ENCODE data around the gene ACTR1A.
"Not testable (repeated sequence)": the region's sequence is repeated elsewhere in the genome, so short reads cannot be mapped to it uniquely, and the experiment has no call there.

Gene ACTR1A

DNA sequence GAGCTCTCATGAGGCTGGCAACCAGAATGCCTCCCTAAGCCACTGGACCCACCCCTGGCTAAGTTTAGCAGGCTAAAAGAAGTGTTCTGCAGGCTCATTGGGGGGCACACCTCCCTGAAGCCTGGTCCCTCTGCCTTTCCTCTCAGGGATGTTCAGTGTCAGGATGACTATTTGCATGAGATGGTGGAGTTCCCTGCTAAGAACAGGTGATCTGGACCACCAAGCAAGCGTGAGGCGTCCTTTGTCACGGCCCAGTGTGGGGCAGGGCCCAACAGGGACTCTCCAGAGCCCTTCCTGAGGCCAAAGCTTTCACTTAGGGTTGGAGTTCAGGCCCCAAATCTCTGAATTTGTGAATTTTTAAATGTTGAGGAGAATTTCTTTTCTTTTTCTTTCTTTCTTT, 13.2 kb upstream of the ACTR1A start:
- no peak for DNase-seq (ENCODE audit: low read depth in 2 of 2)

DNA sequence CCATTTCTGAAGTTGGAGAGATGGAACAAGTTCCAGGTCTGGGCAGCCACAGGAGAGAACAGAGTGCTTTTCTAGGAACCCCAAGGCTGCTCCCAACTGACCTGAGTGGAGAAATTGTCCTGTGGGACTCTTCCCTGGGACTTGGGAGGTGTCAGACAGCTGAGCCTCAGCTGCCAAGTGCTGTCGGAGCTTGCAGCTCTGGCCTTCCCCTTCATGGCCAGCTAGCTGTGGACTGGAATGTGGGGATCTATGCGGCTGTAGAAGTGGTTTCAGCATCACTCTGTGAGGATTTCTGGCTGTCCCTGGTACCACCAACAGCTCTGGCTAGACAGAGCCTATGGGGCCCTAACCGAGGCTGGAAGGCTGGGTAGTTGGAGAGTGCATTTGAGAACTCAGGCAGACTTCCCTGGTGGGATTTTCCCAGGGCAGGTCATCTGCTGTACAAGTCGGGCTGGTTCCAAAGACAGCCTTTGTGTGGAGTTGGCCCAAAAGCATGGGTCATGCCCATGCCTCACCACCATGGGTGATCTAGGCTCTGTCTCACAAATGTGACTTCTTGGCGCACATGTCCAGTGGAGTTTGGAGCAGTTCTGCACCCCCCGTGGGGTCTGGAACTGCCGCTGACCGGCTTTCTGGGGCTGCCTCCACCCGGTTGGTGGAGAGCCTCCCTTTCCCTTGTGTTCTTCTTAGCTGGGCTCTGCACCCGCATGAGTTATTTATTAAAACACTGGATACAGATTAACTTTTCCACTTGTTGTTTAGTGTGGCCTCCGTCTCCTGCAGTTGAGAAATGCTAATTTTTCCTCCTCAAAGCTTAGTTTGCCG, 12.2 kb upstream of the ACTR1A start:
- DNase-seq (ENCODE audit: low read depth in 2 of 2) = no peak

DNA sequence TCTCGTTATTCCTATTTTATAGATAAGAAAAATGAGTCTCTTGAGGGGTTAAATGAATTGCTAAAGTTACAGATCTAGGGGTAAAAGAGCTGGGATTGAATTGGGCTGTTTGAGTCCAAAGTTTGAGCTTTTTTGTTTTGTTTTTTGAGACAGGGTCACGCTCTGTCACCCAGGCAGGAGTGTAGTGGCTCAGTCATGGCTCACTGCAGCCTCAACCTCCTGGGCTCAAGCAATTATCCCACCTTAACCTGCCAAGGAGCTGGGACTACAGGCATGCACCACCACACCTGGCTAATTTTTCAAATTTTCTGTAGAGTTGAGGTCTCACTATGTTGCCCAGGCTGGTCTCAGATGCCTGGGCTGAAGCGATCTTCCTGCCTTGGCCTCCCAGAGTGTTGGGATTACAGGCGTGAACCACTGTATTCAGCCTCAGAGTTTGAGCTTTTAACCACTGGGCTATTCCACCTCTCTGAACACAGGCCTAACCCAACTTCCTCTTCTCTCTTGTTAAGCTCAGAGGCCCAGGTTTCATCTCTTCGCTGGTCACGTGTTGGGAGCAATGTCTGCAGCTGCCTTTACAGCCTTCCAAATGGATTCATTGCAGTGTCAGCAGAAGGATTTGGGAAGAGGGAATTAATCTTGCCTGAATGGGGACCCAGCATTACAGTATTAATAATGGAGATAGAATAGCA, 9.2 kb upstream of the ACTR1A start:
- DNase-seq (ENCODE audit: low read depth in 2 of 2) = no peak

DNA sequence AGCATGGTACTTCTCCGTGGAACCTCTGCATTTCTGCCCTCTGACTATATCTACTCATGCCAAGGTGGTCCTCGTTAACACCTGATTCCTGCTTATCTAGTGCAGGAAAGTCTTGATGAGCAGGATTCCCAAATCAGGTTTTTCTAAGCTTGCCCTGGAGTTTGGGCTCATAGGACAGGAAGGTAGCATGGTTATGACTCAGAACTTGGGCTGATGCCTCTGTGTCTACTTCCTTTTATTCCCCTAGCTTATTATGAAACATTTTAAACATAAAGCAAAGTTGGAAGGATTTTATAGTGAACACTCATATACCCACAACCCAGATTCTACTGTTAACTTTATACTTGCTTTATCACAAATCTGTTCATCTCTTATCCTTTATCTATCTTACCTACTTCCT, 6.9 kb upstream of the ACTR1A start:
- DNase-seq (ENCODE audit: low read depth in 2 of 2) = no peak

DNA sequence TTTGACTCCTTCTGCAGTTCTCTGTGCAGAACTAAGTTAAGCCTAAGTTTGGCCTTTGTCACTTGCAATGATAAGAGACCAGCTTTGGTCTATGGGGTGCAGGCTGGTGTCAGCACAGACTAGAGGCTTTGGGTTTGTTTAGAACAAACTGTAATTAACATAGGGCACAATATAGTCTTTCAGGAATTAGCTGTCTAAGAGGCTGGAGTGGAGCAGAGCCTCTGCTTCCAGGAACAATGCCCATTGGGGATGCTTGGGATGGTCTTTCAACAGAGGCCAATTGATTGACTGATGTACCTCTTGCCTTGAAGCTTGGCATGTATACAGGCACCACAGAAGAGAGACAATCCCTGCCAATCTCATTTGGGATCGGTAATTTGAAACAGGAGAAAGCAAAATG, 6.0 kb upstream of the ACTR1A start:
- no peak for DNase-seq (ENCODE audit: low read depth in 2 of 2)

DNA sequence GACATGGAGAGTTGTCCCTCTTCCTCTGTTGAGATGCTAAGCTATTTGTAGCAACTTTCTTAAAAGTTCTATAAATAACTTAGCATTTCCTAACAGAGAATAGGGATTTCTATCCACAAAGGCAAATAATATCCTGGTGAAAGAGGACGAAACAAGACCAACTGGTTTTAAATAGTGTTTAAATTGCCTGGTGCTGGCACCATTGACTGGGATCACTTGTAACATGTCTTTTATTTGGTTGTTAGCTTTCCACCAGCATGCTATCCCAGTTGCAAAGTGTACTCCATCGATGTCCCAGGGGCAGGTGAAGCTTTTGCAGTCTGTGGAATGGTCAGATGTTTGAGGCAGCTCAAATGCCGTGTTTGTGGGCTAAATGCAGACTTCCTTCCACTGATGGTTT, 5.0 kb upstream of the ACTR1A start:
- no peak for DNase-seq (ENCODE audit: low read depth in 2 of 2)

DNA sequence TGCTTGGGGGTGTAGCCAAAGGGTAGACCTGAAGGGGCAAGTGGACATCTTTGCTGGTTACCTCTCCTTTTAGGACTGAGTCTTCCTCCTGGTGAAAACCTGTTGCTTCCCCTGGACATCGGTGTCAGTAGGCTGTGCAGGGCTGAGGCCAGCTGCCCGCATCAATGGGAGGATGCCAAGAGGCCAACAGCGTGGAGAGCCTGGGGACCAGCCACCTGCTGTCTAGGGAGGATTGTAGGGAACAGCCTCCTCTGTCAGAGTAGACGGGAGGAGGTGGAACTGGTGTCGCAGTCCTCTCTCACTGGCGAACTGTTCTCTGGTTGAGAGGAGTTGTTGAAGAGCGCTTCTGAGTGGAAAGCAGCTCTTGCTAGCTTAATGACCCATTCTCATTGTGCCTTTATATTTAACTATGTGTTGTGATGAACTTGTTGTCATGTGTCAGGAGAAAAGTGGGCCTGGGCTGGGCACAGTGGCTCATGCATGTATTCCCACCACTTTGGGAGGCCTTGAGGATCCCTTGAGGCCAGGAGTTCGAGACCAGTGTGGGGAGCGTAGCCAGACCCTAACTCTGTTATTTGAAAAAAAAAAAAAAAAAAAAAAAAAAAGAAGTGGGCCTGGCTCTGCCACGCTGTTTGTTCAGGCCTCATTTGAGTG, 3.1 kb upstream of the ACTR1A start:
- DNase-seq (ENCODE audit: low read depth in 2 of 2) = no peak

DNA sequence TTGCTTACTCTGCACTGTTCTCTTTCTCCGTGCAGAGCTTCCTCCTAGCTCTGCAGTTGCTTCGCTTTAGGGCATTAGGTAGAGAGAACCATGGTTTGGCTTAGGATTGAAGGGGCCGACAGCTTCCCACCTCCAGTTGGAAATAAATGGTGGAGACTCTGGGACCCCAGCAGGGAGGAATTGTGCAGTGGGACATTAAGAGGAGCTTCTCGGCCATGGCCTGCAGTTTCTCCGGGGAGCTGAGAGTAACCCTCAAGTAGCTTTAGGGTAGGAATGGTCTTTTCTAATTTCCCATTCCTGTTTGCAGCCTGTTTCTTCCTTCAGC, 2.4 kb upstream of the ACTR1A start:
- no peak for DNase-seq (ENCODE audit: low read depth in 2 of 2)

DNA sequence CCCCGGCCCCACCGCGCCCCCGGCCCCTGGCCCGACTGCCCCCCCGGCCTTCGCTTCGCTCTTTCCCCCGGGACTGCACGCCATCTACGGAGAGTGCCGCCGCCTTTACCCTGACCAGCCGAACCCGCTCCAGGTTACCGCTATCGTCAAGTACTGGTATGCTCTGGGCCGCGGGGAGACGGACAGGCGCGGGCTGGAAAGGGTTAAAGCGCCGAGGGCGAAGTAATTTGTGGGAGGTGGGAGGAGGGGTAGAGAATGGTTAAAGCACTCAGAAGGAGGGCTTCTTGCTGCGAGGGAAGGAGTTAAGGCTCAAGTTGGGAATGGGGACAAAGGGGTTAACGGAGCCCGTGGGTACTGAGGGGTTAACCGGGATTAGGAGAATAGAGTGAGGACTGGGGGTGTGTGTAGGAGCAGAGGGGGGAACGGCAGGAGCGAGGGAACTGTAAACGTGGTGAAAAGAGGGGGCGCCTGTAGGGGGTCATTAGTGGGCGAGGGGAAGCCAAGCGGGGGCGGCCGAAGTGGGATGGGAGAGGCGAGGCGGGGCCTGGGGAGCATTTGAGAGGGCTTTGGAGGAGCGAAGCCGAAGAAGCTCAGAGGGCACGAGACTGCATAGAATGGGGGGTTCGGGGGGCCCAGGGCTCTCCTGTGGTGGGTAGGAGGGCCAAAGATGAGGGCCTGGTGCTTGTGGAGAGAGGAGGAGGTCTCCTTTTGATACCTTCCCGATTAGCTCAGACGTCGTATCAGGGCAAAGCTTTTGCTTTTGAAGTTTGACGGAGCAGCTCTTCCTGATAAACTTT, 1.9 kb upstream of the ACTR1A start:
- DNase-seq (ENCODE audit: low read depth in 2 of 2) = peak in 1 of 2 donors; percentile 9

DNA sequence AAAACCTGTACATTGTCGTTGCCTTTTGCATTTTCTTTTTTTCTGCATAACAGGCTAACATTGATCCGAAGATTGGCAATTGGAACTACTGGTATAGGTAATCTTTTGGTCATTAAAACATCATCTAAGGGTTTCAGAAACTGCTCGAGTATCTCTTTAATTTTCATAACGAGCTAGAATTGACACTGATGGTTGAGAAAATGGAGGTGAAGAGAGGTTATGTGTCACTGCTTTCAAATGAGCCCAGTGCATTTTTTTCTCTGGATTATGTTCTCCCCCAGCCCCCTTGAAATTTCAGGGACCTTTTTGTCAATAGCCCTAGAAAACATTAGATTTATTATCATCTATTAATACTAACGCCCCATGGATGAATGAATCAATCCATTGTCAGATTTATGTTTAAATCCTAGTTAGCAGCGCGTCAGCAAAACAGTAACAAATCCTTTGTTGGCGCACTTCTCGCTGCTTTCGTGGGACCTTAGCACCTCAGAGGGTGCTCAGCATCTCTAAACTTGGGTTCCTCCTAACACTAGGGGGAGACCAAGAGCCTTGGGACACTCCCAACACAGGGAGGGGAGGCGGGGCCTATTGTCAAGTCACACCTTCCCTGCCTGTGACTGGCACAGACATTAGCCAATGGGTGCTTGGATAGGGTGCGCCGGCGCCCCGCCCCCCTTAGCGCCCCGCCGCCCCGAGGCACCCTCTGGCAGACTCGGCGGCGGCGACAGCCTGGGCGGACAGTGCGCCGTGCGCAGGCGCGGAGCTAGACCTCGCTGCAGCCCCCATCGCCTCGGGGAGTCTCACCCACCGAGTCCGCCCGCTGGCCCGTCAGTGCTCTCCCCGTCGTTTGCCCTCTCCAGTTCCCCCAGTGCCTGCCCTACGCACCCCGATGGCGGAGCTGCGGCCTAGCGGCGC, 1.0 kb upstream of the ACTR1A start, which contains the start of gene SUFU:
Gene SUFU (plus strand): TSS at position 709 of the 915 bp plus-strand sequence. CDS start 181 bp downstream, at position 890.
- peak; percentile 98 to 99 for DNase-seq (ENCODE audit: low read depth in 2 of 2)

DNA sequence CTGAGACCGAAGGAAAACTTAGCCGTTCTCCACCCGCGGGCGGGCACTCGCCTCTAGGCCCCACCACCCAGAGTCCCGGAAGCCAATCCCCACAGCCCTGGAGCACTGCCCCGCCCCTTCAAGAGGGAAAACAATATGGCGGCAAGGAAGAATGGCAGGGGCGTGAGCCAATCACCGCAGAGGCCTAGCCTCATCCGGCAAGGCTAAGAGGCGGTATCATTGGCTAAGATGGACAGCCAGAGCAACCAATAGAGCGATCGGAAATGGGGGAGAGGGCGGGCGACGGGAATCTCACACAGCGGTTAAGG, 529 bp downstream of the ACTR1A start:
- DNase-seq (ENCODE audit: low read depth in 2 of 2) = peak; percentile 98 to 99

DNA sequence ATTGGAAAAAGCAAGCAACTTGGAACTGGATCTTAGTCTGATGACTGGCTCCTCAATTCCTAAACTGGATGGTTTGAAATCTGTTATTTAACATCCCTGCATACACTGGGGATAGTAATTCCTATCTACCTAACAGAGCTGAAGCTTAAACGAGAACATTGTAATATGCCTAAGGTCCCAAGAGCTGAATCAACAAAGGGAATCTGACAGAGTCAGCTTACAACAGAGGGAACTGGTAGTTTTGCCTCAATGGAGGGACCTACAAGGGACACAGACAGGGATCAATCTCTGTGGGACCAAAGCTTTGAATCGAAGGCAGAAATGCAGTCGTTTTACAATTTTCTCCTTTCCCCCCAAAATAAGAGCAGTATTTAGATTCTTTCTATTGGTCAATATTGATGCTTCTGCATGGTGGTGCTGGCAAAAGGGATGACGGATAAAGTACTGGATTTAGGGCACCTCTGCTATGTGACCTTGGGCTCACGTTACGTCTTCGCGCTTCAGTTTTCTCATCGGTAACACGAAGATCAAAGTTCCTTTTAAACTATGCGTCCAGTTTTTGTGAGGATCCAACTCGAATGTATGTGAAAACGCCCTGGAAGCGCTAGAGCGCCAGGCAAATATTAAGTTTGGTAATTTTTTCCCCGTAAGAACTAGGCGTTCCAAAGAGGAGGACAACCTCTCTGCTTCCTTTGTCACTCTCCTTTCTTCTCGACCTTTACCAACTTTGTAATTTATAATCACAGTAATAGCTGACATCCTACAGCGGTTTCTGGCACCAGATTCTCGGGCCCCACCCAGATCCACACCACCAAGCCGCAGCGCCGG, 1.1 kb downstream of the ACTR1A start:
- no peak for DNase-seq (ENCODE audit: low read depth in 2 of 2)

DNA sequence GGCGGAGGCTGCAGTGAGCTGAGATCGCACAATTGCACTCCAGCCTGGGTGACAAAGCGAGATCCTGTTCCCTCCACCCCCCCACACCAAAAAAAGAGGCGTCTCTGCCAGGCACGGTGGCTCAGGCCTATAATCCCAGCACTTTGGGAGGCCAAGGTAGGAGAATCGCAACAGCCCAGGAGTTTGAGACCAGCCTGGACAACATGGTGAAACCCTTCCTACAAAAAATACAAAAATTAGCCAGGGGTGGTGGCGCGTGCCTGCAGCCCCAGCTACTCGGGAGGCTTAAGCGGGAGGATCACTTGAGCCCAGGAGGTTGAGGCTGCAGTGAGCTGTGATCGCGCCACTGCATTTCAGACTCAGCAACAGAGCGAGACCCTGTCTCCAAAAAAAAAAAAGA, 1.8 kb downstream of the ACTR1A start:
- DNase-seq (ENCODE audit: low read depth in 2 of 2) = not testable (repeated sequence)

DNA sequence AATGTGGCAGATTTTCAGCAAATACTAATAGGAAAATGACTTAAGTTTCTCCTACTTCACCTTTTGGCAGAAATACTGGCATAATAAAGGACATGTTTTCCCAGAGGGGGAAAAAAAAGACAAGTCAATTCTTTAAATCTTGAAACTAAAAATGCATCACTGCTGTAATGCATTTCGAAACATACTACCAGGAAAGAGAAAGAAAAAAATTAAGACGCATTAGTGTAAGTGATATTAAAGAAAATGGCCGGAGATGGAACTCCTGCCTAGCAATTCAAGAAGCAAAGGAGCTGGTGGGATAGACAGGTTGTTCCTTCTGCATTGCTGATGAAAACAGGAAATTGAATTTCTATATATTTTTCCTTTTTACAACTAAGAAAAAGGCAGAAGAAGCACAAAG, 3.2 kb downstream of the ACTR1A start:
- no peak for DNase-seq (ENCODE audit: low read depth in 2 of 2)

DNA sequence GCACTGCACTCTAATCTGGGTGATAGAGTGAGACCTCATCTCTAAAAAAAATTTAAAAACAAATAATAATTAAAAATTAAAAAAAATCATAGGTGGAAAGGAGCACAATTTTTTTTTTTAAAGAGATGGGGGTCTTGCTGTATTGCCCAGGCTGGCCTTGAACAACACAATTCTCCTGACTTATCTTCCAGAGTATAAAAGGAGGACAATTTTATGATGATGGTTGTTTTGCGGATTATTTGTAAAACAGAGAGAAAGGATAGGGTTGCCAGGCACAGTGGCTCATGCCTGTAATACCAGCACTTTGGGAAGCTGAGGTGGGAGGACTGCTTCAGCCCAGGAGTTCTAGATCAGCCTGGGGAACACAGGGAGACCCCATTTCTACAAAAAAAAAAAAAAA, 5.0 kb downstream of the ACTR1A start:
- no peak for DNase-seq (ENCODE audit: low read depth in 2 of 2)

DNA sequence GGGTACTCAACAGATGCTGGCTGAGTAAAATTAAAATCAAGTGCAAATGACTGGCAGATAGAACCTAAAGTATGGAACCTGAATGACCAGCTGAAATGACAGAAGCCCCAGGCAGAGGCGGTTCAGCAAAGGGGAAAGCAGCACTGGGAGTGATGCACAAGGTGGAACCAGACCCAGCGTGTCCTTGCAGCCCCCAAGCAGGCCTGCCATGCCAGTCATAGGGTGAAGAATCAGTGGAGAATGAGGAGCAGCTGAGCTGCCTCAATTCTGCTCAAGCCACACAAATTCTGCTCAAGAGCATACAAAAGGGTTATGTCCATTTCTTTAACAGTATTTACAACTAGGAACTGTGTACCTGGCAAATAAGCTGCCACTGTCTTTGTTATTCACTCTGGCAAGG, 8.7 kb downstream of the ACTR1A start:
- DNase-seq (ENCODE audit: low read depth in 2 of 2) = no peak

DNA sequence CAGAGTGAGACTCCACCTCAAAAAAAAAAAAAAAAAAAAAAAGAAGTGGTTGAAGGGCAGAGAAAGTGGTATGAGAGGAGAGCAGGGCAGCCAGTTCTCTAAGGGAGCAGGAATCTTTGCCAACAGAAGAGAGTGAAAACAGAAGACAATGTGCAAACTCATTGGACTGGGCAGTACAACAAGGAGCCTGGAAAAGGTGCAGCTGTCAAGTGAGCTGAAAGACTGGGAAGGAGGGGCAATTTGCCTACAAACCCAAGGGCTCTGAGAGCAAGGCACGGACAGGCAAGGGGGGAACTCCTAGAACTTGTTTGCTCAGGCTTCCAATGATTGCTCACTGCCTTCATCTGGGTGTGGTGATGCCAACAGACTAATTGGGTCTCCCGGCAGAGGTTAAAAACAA, 9.5 kb downstream of the ACTR1A start:
- DNase-seq (ENCODE audit: low read depth in 2 of 2) = no peak

DNA sequence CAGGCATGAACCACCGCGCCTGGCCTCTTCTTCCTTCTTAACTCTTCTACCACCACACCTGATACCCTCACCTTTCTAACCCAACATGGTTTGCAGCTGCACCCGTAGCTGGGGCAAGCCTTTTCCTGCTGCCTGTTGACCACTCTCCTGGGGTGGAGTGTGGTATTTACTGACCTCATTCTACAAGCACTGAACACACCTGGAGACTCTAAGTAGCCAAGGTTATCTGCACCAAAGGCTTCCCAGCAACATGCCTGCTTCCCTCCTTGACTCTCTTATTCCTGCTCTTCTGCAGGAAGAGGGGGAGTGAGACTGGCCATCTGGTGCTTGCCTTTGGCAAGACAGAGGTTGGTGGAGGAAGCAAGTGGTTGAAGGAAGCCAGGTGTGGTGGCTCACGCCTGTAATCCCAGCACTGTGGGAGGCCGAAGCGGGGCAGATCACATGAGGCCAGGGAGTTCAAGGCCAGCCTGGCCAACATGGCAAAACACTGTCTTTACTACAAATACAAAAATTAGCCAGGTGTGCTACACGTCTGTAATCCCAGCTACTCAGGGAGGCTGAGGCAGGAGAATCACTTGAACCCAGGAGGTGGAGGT, 10.1 kb downstream of the ACTR1A start:
- DNase-seq (ENCODE audit: low read depth in 2 of 2) = no peak

DNA sequence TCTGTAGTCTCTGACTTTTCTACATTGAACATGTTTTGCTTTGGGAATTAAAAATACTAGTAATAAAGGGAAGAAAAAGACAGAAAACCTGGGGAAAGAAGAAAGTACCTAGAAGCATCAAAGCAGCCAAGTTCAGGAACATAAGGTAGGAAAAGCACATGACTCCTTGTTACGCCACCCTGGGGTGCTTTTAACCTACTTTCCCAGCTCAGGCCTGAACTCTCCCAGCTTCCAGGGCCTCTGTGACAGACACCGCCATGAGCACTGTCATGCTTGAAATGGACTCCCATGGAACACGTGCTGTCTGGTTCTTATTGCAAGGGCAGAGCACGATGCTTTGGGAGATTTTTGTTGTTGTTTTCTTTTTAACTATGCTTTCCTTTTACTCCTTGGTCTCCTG, 11.4 kb downstream of the ACTR1A start:
- no peak for DNase-seq (ENCODE audit: low read depth in 2 of 2)

Measured in stimulated activated CD4-positive, alpha-beta T cell treated with anti-CD3 and anti-CD28 coated beads, Interleukin-15, amount 100 ng/mL, for 48 hours (primary cell).